Epithelial cell of proximal tubule (primary cell): ENCODE measurements around the gene SPNS3. TPM values are rescaled to one million over a fixed set of nuclear protein-coding genes. Genes with fewer than 3 reads are reported as not detected.

Experiments used
- DNase-seq: peaks from one replicate; pipeline ENCODE4 v3.0.0-alpha.2; 2011; ENCODE audit warnings: low read depth
- H3K4me3 ChIP-seq: 2 replicates; pipeline ENCODE4 v1.5.1; 2011; ENCODE audit warnings: low read depth, mild to moderate bottlenecking, low read length
- total RNA-seq: library from RNA; depleted of rRNA; stranded (reverse); fragments of >200 nt; gene quantifications from 2 replicates; pipeline ENCODE4 v1.2.3, GENCODE V29; 2015
- TF ChIP-seq, protein P1 (sequence below): conservative IDR thresholded peaks from 2 replicates; pipeline ENCODE4 v1.5.1; 2012; ENCODE audit warnings: low read depth, mild to moderate bottlenecking, low read length

Gene SPNS3
- total RNA-seq, 1 donor from 2014 or later, result 0.75 TPM

DNA sequence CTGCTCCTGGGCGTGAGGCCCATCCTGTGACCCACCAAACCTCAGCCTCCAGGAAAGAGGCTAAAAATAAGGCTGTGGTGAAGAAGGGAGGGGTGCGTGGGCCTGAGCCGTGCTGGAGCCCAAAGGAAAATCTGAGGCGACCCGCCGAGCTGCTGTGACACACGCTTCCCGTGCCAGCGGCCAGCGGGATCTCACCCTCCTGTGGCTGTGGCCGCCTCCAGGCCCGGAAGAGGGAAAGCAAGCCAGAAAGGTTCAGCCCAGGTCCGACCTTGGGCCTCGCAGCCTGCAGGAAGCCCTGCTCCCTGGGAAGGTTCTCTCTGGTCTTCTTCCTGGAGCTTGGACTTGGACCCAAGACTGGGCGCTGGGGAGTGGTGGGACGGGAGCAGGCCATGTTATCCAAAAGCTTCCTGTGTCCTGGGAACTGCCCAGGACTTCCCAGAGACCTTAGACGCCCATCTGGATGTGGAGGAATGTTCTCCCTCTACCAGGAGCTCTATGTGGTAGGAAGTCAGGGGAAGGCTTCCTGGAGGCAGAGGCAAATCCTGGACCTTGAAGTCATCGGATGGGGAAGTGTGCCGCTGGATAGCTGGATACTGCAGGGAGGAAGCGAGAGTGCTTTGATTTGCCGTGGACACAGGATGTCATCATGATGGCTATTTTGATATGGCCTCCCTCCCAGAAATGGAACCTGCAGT lies 76.3 kb downstream of the SPNS3 start:
- no peak overlapping the region for H3K4me3 ChIP-seq
- DNase-seq, result no peak
- TF ChIP-seq, protein P1, sequence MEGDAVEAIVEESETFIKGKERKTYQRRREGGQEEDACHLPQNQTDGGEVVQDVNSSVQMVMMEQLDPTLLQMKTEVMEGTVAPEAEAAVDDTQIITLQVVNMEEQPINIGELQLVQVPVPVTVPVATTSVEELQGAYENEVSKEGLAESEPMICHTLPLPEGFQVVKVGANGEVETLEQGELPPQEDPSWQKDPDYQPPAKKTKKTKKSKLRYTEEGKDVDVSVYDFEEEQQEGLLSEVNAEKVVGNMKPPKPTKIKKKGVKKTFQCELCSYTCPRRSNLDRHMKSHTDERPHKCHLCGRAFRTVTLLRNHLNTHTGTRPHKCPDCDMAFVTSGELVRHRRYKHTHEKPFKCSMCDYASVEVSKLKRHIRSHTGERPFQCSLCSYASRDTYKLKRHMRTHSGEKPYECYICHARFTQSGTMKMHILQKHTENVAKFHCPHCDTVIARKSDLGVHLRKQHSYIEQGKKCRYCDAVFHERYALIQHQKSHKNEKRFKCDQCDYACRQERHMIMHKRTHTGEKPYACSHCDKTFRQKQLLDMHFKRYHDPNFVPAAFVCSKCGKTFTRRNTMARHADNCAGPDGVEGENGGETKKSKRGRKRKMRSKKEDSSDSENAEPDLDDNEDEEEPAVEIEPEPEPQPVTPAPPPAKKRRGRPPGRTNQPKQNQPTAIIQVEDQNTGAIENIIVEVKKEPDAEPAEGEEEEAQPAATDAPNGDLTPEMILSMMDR, result no peak

- TF ChIP-seq, protein P1, result no peak
- no peak overlapping the region for H3K4me3 ChIP-seq
- DNase-seq, result no peak
Measured at GRCh38 chr17:4510618-4510941, 76.8 kb downstream of the SPNS3 start.

GRCh38 chr17:4511199-4511932 lies 77.6 kb downstream of the SPNS3 start:
- no peak overlapping the region for H3K4me3 ChIP-seq
- no peak for DNase-seq
- TF ChIP-seq, protein P1, result no peak

DNA sequence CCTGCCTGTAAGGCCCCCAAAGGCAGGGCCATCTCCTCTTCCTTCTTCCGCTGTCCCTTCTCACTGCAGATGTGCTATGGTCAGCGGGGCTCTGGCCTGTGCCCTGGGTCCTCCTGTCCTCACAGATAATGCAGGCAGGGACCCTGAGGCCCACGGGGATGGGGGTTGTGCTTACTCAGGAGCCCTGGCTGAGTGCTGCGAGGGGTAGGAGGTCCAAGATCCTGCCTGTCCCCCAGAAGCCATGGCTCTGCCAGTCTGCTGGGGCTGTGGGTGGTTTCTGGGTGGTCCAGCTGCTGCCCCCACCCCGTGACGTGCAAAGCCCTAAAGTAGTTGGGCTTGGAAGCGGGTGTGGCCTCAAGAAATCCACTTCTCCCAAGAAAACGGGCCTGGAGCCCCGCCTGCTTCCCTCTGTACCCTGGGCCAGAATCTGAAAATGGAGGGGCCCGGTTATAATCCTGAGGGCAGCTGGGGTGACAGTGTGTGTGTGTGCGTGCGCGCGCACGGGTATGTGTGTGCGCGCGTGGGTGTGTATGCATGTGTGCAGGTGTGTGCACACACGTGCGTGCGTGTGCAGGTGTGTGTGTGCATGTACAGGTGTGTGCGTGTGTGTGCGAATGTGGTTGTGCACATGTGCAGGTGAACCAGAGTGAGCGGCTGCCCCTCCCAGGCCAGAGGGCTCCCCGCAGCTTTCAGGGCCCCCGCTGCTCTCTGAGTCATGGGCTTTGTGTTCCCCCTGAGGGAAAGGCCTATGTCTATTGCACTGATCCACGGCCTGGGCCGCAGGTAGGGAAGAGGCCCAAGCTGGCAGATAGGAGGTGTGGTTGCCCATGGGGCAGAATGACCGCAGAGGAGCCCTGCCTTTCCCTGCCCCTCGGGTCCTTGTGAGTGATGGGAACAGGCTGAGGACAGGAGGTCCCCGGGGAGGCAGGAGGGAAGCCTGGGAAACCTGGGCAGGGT lies 78.7 kb downstream of the SPNS3 start:
- TF ChIP-seq, protein P1, result no peak

GRCh38 chr17:4513113-4514032 lies 79.6 kb downstream of the SPNS3 start:
- no peak overlapping the region for H3K4me3 ChIP-seq
- TF ChIP-seq, protein P1, result no peak
- no peak for DNase-seq

More for the DNA sequence above, 78.7 kb downstream of the SPNS3 start:
- H3K4me3 ChIP-seq, result no peak overlapping the region
- no peak for DNase-seq

- TF ChIP-seq, protein P1, result no peak
- no peak for DNase-seq
- no peak overlapping the region for H3K4me3 ChIP-seq
Measured at GRCh38 chr17:4514206-4514605, 80.5 kb downstream of the SPNS3 start.
